HUDEP-2 (cell line): ENCODE results near the gene SHISA7.

ENCODE experiments used
- DNase-seq, 76 experiments: peaks; one replicate each; lab custom pipeline; 2025; ENCODE audit not compliant: unreplicated experiment in 76 of 76; lab: John Stamatoyannopoulos, UW

SHISA7 gene

DNA sequence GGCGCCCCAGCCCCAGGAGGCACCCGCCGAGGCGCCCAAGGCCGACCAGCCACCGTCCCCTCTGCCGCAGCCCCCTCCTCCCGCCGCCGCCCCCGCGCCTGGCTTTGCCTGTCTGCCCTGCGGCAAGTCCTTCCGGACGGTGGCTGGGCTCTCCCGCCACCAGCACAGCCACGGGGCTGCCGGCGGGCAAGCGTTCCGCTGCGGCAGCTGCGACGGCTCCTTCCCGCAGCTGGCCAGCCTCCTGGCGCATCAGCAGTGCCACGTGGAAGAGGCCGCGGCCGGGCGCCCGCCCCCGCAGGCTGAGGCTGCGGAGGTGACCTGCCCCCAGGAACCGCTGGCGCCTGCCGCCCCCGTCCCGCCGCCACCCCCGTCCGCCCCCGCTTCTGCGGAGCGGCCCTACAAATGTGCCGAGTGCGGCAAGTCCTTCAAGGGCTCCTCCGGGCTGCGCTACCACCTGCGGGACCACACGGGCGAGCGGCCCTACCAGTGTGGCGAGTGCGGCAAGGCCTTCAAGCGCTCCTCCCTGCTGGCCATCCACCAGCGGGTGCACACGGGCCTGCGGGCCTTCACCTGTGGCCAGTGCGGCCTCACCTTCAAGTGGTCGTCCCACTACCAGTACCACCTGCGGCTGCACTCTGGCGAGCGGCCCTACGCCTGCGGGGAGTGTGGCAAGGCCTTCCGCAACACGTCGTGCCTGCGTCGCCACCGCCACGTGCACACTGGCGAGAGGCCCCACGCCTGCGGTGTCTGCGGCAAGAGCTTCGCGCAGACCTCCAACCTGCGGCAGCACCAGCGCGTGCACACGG is 39.3 kb upstream of the SHISA7 start:
- no peak for DNase-seq

DNA sequence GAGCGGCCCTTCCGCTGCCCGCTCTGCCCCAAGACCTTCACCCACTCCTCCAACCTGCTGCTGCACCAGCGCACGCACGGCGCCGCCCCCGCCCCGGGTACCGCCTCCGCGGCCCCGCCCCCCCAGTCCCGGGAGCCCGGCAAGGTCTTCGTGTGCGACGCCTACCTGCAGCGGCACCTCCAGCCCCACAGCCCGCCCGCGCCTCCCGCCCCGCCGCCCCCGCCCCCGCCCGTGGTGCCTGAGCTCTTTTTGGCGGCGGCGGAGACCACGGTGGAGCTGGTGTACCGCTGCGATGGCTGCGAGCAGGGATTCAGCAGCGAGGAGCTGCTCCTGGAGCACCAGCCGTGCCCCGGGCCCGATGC is 38.7 kb upstream of the SHISA7 start:
- no peak for DNase-seq

DNA sequence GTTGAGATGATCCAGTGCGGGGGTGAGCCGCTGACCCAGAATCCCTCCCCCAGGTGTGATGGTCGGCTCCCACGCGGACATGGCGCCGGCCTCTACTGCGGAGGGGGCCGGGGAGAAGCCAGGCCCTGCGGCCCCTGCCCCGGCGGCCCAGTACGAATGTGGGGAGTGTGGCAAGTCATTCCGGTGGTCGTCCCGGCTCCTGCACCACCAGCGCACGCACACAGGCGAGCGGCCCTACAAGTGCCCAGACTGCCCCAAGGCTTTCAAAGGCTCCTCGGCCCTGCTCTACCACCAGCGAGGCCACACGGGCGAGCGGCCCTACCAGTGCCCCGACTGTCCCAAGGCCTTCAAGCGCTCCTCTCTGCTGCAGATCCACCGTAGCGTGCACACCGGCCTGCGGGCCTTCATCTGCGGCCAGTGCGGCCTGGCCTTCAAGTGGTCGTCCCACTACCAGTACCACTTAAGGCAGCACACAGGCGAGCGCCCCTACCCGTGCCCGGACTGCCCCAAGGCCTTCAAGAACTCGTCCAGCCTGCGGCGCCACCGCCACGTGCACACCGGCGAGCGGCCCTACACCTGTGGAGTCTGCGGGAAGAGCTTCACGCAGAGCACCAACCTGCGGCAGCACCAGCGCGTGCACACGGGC is 38.2 kb upstream of the SHISA7 start:
- DNase-seq, result no peak

DNA sequence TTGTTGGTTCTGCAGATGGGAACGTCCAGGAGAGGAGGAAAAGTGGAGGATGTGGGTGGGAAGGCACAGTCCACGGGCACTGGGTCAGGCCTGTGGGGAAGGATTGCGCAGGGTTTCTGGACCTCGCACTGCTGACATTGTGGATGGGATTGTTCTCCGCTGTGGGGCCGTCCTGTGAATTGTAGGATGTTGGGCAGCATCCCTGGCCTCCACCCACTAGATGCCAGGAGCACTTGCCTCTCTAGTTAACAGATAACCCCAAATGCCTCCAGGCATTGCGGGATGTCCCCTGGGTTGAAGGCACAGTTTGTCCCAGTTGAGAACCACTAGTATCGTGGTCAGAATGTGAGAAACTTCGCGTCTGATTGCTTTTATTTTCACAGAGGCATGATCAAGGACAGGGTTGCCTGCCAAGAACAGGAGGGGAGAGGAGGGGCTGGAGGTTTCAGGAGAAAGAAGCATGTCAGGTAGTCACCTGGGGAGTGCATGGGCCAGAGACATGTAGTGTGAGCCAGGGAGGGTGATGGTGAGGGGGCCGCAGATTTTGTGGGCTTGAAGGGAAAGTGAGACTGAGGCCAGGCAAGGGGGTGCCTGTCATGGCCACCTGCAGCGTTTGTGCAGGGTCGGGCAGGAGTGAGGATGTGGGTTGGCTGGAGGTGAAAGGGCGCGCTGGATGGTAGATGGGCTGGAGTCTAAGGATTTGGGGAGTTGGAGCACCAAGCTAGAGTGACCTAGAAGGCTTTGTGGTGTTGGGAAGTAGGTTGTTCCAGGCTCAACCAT is 36.5 kb upstream of the SHISA7 start:
- DNase-seq, result peak in 1 of 76 experiments; percentile 13

DNA sequence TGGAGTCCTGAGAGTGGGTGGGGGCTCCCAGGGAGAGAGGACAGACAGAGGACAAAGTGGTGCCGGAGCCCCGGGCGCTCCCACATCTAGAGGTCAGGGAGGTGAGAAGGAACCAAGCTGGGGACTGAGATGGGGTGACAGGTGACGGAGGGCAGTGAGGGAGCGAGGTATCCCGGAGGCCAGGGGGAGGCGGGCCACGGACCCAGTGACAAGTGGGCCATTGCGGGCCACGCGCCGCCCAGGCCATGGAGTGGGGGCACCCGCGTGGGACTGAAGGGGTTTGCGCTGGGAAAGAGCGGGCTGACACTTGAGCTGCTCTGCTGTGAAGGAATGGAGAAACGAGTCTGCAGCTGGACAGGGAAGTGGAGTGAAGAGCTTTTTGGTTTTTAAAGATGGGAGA is 35.9 kb upstream of the SHISA7 start:
- DNase-seq, result no peak

DNA sequence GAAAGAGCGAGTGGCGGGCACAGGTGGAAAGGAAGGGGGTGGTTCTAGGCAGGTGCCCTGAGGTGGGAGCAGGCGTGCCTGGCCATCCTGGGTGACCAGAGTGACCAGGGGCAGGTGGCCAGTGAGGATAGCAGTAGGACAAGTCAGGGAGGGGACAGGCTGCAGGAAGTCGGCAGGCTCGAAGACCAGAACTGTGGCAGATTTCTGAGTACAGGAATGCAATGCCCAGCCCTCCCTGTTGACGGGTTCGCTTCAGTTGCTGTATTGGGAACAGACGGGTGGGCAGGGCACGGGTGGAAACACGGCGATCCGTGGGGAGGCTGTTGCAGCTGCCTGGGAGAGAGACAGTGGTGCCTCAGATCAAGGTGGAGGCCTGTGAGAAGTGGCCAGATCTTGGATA is 35.3 kb upstream of the SHISA7 start:
- DNase-seq, result no peak

DNA sequence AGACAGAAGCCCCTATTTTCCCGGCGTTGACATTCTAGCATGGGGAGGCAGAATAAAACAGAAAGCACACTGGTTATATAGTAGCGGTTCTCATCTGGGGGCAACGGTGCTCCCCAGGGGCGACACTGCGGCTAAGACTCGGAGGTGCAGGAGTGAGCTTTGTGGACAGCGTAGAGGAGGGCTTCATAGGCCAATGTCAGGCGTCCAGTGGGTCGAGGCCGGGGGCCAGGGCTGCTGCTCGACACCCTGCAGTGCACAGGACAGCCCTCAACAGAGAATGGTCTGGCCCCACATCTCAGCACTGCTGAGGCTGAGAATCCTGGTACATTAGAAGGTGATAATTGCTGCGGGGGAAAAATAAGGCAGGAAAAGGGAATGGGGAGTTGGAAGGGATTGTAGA is 34.8 kb upstream of the SHISA7 start:
- DNase-seq, result no peak

DNA sequence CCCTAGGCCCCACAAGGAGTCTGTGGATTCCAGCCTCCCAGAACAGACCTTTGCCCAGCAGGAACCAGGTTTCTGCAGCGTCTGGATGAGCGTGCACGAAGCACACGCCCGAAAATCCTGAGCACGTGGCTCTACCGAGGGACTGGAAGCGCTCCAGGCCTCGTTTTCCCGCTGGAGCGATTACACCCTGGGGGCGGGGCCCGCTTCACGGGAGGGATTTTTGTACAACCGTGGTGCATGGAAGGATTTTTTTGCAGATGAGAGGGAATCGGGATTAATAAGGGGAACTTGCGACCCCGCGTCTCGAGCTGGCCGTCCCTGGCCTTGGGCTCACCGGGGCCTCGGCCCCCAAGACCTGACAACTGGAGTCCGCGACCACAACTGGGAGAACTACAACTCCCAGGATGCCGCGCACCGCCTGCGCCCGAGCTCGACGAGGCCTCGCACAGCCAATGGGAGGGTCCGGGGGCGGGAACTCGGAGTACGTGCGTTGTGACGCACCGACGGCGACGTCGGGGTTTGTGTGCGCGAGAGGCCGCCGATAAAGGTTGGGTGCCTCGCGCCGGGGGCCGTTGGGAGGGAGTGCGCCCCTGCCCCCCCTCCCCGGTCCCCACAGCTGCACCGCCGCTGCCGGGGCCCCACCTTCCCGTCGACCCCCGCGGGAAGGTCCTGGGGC is 33.1 kb upstream of the SHISA7 start, which contains the start of gene ZNF628:
Gene ZNF628 (plus strand): TSS at position 518 of the 676 bp plus-strand sequence. CDS start 3,294 bp downstream, outside the sequence.
- DNase-seq, result peak; percentile 57 to 100 (median 99)

DNA sequence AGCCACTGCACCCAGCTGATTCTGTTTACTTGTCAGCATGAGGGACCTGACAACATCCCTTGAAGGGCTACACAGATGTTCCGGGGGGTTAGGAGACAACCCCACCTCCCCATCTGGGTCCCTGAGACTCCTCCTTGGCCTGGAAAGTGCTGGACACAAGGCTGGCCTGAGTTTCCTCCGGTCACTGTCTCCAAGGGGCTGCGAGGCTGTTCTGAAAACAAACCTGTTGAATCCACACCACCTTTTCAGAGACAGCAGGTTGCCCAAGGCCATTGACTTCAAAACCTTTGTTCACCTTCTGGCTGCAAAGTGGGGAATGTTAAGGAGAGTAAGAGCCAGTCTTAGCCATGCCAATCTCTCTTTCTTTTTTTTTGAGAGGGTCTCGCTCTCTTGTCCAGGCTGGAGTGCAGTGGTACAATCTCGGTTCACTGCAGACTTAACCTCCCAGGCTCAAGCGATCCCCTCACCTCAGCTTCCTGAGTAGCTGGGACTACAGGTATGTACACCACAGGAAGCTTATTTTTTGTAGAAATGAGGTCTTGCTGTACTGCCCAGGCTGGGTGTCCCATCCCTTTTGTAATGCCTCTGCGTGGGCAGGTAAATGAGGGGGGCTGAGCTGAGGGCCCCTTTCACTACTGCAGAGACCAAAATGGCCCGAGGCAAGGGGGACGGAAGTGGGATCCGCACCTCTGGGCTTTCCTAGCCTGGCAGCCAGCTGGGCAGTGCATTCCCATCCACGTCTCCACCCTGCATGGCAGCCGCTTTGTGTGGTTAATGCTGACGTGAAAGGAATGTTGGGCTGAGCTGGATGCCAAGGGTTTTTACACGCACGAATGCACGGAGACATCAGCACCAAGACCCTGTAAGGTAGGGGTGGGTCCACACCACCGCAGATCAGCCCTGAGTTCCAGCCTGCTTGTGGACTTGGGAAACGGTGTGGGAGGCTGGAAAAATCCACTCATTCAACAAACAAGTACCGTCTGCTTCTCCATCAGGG is 31.5 kb upstream of the SHISA7 start:
- DNase-seq, result no peak

DNA sequence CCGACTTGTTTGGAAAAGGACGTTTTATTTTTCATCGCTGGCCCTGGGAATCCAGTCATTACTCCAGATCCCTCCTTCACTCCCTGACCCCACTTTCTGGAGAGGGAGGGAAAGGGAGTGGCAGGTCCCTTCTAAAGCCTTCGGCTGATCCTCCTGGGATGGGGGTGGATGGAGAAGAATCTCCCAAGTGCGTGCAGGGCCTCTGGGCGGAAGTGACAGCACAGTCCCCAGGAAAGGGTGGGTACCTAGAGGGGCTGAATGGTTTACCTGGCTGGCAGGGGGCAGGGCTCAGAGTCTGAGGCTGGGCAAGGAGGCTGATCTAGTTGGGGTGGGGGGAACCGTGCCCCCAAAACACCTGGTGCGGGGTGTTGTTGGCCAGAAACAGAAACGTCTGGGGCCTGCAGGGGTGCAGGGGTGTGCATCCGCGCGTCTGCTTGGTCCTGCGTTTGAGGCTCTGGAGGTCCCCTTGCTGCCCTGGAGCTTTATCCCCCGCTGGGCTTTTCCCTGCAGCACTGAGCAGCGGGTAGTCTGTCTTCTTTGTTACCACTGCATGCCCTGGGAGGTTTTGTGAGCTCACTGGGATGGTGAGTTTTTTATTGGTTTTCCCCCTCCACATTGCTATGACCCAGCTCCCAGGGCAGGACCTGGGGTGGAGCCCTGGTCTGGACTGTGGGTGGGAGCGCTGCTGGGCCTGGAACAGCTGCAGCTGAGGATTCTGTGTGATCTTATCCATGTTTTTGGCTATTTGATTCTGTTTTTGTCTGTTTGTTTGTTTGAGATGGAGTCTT is 30.3 kb upstream of the SHISA7 start:
- DNase-seq, result peak in 12 of 76 experiments; percentile 16 to 49 (median 27)

DNA sequence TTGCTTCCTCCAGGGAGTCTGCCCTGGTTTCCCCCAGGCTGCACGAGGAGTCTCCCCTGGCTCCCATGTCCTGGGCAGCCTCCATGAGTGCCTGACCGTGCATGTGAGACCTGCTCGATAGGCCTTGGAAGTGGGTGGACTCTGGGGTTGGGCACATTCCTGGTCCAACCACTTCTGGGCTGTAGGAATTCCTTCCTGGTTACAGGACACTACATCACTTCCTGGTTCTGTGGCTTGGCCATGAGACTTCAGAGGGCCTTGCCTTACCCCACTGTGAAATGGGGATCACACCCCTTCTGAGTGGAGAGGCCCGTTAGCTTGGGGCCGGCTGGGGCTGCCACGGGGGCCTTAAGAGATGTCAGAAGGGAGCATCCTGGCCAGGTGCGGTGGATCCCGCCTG is 29.4 kb upstream of the SHISA7 start:
- no peak for DNase-seq

DNA sequence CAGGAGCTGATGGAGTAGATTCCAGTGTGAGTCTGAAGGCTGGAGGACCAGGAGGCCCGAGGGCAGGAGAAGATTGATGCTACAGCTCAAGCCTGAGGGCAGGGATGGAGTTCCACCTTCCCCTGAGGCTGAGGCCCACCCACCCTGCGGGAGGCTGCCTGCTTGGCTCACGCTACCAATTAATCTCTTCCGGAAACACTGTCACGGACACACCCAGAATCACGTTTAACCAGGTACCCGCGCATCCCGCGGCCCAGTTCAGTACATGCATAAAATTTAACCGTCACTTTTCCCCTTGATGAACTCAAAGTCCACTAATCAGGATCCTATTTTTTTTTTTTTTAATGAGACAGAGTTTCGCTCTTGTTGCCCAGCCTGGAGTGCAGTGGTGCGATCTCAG is 28.2 kb upstream of the SHISA7 start:
- DNase-seq, result no peak

DNA sequence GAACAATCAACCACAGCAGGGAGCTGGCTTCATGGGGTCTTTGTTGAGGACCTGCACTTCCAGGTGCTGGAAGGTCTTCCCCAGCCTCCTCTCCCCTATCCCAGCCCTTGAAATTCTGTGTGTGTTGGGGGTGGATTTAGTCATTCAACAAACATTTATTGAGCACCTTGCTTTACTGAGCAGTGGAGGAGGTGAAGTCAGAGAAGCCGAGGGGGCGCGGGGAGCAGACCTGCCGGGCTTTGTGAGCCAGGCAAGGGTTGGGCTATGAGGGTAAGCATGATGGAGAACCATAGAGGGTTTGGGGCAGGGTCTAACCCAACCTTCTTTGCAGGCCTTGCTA is 24.9 kb upstream of the SHISA7 start:
- DNase-seq, result no peak

DNA sequence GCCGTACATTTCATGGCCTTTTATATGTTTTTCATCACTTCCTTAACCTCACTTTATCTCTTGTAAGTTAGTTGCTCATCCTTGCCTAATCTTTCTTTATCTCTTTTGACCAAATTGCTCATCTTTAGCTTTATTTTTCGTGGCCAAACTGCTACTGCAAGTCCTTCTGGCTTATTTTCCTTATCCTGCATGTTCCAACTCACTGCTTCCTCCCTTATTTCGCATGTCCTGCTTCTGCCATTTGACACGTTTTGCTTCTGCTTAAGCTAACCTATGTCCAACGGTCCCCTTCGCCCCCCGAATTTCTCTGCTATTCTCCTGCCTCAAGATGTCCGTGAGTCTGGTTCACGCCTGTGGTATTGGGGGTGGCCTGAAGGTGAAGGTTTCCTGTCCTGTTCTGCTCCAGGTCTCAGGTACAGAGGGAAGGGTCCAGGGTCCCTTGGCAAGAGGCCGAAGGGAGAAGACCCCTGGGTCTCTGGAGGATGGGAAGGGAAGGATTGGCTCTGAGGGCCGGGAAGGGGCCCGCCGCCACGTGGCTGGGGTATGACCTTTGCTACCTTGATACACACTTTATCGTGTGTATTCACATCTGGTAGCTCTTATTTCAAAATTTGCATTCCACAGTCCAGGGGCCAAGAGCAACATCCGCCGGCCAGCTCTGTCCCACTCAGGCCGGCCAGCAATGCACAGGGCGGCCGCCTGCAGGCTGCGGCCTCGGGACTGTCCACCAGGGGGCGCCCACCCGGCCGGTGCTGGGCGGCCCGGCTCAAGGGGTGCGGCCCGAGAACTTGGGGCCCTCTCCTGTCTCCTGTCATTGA is 24.3 kb upstream of the SHISA7 start:
- peak in 71 of 76 experiments; percentile 36 to 98 (median 78) for DNase-seq

DNA sequence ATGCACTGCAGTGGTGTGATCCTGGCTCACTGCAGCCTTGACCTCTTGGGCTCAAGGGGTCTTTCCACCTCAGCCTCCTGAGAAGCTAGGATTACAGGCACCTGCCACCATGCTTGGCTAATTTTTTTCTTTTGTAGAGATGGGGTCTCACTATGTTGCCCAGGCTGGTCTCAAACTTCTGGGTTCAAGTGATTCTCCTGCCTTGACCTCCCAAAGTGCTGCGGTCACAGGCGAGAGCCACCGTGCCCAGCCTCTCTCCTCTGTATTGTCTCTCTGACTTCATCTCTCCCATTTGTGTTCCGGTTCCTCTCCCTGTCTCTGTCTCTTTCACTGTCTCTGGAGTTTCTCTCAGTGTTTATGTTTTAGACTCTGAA is 23.1 kb upstream of the SHISA7 start:
- DNase-seq, result no peak

DNA sequence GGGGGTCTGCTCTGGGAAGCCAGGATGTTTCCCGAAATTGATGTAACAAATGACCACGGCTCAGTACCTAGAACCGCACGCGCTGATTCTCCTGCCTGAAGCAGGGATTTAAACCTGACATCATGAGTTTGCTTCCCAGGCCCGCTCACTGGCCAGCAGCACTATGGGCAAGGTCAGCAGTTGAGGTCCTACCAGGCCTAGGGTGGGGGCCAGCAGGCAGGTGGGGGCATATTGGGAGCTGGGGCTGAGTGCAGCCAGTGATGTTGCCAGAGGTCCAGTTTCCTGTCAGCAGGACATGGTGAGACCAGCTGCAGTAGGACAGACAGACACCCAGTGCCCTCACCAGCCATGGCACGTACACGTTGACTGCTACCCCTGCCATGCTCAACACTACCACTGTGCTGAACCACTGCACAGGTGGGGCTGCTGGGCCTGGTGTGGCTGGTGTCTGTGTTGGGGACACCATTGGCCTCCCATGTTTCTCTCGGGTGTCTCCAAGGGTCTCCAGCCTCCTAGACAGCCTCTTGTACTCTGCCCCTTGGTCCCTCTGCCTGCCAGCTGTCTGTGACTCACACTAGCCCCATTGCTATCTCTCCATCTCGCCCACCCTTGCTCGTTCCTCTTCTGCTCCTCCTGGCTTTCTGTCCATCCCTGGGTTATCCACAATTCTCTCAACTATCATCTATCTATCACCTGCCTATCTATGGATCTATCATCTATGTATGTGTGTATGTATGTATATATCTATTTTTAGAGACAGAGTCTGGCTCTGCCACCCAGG is 22.6 kb upstream of the SHISA7 start:
- peak in 17 of 76 experiments; percentile 18 to 63 (median 33) for DNase-seq

DNA sequence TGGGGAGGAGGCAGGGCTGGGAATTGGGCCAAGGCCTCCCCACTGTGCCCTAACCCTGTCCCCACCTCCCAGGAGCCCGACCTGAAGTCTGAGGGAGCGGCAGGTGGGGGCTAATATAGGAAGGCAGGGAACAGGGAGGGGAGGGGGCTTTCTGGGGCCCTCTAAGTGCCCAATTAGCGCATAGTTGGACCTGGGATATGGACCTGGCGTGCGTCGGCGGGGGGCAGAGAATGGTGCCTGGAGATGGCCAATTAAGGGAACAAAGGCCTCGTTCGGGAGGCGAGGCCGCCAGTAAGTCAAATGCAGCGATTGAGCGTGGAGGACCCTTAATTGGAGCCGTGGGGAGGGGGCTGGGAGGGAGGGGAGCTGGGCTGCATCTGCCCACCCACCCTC is 21.6 kb upstream of the SHISA7 start, which contains the start of gene C19orf85:
Gene C19orf85 (minus strand): TSS at position 90 of the 393 bp plus-strand sequence. CDS start 197 bp downstream, outside the sequence.
- no peak for DNase-seq
